ENCODE data around the gene HMCES. TPM values are rescaled to one million over a fixed set of nuclear protein-coding genes. Genes with fewer than 3 reads are reported as not detected.
A peak's percentile ranks its signal among the peaks of the same experiment; 100 is the strongest.

The HMCES gene
- total RNA-seq, 2 donors from 2014 or later: 10.1 to 14.5 TPM

- ATAC-seq (no peak), DNase-seq (no peak)
- Histone ChIP-seq H3K4me3 (no peak overlapping the region), H3K27me3 (no peaks in the 10 kb centered on the region), H3K36me3 (replicated peaks in 1 of 2; ENCODE audit: insufficient read depth in 1 of 2, low read depth in 2 of 2) (peaks cover 0 to 9% of the 10 kb centered on the region in 2 donors), H3K4me1 (no peaks in the 10 kb centered on the region), H3K27ac (no peak overlapping the region), H3K9me3 (no peaks in the 10 kb centered on the region)
- 93 to 94% methylated on average over 5 of the region's 5 CpGs for WGBS, 2 donors
- TF ChIP-seq POLR2A (IDR thresholded peaks at IDR 0.05) (no peak), CTCF (IDR thresholded peaks at IDR 0.05) (no peak)
- intact Hi-C loops (cut with DNase I): no loop called here
Measured at GRCh38 chr3:129295286-129295685, 16.6 kb downstream of the HMCES start.

DNA sequence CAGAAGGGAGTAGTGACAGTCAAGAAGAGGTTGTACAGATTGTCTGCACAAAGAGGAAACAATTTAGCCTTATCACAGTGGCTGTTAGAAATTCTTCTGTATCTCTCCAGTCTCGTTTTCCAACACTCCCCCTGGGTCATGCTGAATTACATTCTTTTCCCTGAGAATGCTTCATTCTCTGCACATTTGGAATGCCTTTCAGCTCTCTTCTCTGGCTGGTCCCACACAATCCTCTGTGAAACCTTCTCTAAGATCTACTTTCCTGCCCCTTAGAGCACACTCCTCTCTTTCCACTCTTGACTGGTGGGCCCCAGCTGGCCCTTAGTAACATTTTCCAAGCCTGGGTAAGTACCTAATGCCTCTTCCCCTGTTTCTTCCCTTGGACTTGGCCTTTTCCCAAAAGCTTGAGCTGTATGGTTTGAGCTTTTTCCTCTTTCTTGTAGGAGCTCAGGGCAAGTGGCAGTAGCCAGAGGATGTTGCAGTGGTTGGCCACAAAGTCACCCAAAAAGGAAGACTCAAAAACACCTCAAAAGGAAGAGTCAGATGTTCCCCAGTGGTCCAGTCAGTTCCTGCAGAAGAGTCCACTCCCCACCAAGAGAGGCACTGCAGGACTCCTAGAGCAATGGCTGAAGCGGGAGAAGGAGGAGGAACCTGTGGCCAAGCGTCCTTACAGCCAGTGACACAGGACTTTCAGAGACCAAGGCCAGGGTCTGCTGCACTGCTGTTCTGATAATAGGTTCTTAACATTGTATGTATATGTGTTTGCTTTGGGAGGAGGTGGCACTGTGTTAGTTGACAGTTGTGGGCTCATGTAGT, 25.7 kb downstream of the HMCES start:
- no peaks in the 10 kb centered on the region for H3K9me3 ChIP-seq
- no peak overlapping the region for H3K4me3 ChIP-seq
- TF ChIP-seq CTCF (IDR thresholded peaks at IDR 0.05) (no peak), POLR2A (IDR thresholded peaks at IDR 0.05) (no peak)
- no peaks in the 10 kb centered on the region for H3K27me3 ChIP-seq
- H3K4me1 ChIP-seq: no peaks in the 10 kb centered on the region
- intact Hi-C loops (cut with DNase I): no loop called here
- DNase-seq (no peak), ATAC-seq (no peak)
- WGBS, 2 donors: 61 to 78% methylated on average over 3 of the region's 3 CpGs
- peak overlapping the region in 3 of 4 donors; percentile 43 to 78 (median 75) for H3K27ac ChIP-seq
- peaks cover 0 to 2% of the 10 kb centered on the region in 2 donors for H3K36me3 ChIP-seq (replicated peaks in 1 of 2; ENCODE audit: insufficient read depth in 1 of 2, low read depth in 2 of 2)

- DNase-seq: no peak
- H3K27ac ChIP-seq: peak overlapping the region in 3 of 4 donors; percentile 43 to 78 (median 75)
Measured at GRCh38 chr3:129304962-129305222, 26.2 kb downstream of the HMCES start.

GRCh38 chr3:129305592-129306091, 27.0 kb downstream of the HMCES start:
- DNase-seq (peak; percentile 84 to 96 (median 92)), ATAC-seq (peak; percentile 92)
- Histone ChIP-seq H3K27ac (peak overlapping the region; percentile 7 to 78 (median 75)), H3K4me1 (no peaks in the 10 kb centered on the region), H3K36me3 (replicated peaks in 1 of 2; ENCODE audit: insufficient read depth in 1 of 2, low read depth in 2 of 2) (peaks cover 0 to 2% of the 10 kb centered on the region in 2 donors), H3K9me3 (no peaks in the 10 kb centered on the region), H3K27me3 (no peaks in the 10 kb centered on the region), H3K4me3 (no peak overlapping the region)
- TF ChIP-seq CTCF (IDR thresholded peaks at IDR 0.05): peak in 1 of 7 experiments; percentile 4
- TF ChIP-seq POLR2A (IDR thresholded peaks at IDR 0.05): peak; percentile 39 to 82 (median 77)
- intact Hi-C loops (cut with DNase I): no loop called here
- 15 to 41% methylated on average over 13 to 26 of the region's 26 CpGs for WGBS, 2 donors

More at GRCh38 chr3:129304962-129305222, 26.2 kb downstream of the HMCES start:
- 80 to 100% methylated on average over 1 of the region's 1 CpG for WGBS, 2 donors
- no peak for ATAC-seq
- intact Hi-C loops (cut with DNase I): no loop called here
- TF ChIP-seq POLR2A (IDR thresholded peaks at IDR 0.05) (no peak), CTCF (IDR thresholded peaks at IDR 0.05) (no peak)
- Histone ChIP-seq H3K27me3 (no peaks in the 10 kb centered on the region), H3K4me3 (no peak overlapping the region), H3K4me1 (no peaks in the 10 kb centered on the region), H3K9me3 (no peaks in the 10 kb centered on the region), H3K36me3 (replicated peaks in 1 of 2; ENCODE audit: insufficient read depth in 1 of 2, low read depth in 2 of 2) (peaks cover 0 to 2% of the 10 kb centered on the region in 2 donors)
